NCI-H748 (cell line): Measurements from ENCODE around the gene DHX15.

Experiments
- DNase-seq: peaks from one replicate; lab custom pipeline; 2025; ENCODE audit not compliant: unreplicated experiment; lab: John Stamatoyannopoulos, UW

DHX15 gene

DNA sequence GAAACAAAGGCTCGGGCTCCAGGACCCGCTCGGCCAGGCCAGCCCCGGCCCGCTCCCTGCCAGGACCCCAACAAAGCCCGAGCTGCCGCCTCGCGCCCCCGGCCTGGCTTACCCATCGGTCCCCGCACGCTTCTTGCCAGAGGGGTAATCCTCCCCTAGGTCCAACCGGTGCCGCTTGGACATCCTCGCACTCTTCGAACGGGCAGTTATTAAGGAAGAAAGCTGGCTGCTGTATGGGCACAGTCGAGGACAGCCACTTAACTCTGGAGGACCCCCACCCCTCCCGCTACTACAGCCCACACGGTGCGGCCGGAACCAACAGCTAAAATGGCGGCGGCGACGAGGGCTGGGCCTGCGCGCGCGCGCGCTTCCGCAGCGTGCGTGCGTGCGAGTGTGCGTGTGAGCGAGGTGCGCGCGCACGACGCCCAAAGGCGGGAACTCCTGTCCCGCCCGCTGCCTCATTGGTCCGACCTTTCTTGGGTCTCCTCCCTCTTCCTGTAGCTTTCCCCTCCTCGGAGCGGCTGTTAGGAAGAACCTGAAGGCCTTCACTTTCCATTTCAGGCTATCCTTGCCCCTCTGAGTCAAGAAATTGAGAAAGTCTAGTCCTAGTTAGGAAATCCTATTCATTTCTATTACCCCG, at the start of gene DHX15:
DHX15 (minus strand) TSS at position 344 of the 640 bp plus-strand sequence; CDS start at position 183, 161 bp downstream.
- peak; percentile 95 for DNase-seq

DNA sequence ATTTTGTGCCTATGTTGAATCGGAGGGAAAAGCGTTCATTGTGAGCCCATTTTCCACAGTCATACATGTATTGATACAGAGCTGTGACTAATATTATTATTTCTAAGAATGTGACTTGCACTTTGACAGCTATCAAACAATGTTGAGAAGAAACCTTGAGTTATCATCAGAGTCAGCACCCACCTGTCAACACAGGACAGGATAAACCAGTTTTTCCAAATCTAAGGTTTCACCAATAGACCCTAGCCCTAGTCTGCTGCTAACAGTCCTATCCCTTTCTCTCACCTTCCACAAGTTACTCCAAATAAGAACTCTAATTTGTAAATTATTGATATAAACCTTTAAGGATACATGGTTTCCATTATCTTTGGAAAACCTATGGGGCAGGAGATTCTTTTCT, 47.7 kb upstream of the DHX15 start:
- DNase-seq, result peak; percentile 1

- no peak for DNase-seq
Measured at GRCh38 chr4:24630937-24631336, 46.6 kb upstream of the DHX15 start.

DNA sequence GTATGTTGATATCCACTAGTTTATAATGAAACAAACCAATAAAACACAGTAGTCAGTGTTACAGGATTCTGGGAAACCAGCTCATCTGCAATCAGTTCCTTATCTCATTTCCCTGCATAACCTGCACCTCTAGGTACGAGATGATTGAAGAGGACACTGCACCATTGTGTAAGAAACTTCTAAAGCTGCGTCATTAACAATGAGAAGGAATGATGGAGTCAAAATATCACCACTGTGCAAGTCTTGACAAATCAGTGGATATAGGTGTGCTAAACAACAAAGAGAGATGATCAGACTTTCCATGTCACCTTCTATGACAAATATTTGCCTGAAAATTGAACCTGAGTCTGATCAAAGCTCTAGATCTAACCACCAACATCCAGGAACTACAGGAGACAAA, 40.7 kb upstream of the DHX15 start:
- DNase-seq, result peak; percentile 1

DNA sequence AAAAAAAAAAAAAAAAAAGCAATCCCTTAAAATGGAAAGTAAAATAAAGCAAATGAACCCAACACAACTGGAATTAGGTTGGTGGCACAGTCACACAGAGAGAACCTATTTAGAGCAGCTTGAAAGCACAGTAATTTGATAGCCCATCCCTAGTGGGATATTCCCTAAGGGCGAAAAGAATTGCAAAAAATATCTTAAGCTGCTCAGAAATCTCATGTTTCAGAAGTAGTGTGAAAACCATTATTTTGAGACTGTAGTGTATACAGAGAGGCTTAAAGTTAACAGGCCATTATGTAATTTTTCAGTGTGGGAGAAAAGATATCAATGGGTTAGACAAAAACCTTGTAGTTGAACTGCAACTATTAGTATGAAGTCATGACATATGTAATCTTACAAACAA, 40.0 kb upstream of the DHX15 start:
- no peak for DNase-seq

DNA sequence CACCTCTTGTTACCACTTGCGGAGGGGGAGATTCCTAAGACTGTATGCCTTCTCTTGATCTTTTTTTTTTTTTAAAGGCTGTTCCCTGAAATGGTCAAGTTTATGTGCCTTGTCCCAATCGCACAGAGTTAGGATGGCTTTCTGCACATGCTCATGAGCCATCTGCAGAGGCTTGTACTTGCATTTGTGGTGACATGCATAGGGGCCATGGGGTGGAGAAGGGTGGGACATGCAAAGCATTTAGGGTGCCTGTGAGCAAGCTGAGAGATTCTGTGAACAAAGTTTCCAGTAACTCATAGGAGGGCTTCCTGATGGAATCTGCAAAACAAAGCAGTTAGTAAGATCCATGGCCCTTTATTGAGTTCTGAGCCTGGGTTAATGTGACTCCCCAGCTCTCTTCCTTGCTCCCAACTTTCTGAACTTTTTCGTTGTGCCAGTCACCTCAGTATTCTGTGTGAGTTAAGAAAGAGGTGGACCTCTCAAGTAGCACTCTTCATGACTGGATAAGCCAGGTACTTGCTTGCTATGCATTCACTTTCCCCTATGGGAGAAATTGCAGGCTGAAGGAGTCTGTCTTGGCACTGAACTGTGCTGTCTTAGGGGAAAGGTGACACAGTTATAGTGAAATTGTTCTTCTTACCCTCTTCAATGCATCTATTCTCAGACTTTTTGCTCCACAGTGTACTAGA, 37.9 kb upstream of the DHX15 start:
- DNase-seq, result no peak

- DNase-seq, result no peak
Measured at GRCh38 chr4:24615977-24616376, 31.6 kb upstream of the DHX15 start.

DNA sequence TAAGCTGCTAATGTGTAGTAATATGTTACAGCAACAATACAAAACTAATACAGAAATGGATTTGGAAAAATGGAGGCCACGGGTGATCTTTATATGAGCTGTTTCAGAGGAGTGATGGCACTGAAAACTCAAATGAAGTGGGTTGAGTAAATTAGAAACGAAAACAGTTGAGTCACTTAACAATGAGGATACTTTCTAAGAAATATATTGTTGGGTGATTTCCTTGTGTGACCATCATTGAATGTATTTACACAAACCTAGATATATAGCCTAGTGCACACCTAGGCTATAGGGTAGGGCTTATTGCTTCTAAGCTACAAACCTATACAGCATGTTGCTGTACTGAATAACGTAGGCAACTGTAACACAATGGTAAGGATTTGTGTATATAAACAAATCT, 30.5 kb upstream of the DHX15 start:
- no peak for DNase-seq

DNA sequence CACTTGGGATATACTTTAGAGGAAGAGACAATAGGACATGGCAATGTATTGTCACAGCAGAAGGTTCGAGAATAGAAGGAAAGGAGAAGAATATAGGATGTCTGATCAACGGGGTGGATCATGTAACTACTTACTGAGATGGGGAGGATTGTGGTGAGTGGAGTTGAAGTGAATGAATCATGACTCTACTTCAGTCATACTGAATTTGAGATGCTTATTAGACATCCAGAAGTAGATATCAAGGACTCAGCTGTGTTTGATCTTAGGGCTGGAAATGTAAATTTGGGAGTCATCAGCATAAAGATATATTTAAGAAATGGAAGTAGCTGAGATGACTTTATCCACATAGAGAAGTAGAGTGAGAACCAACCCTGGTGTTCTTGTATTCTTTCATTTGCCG, 29.1 kb upstream of the DHX15 start:
- DNase-seq, result no peak

- no peak for DNase-seq
Measured at GRCh38 chr4:24611575-24611974, 27.2 kb upstream of the DHX15 start.

DNA sequence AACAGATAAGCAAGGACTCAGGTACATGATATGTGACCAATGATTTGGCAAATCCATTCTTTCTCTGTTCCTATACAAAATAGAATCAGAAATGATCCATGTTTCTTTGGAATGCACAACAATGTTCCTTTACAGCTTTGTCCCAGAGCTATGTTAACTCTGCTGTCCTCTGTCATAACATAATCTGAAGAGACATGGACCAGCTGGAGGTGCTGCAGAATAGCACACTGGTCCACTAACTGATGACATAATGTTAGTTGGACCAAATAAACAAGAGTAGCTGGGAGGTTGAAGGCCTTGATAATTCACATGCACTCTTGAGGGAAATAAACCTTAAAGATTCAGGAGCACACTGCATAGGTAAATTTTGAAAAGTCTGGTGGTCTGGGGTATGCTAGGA, 23.0 kb upstream of the DHX15 start:
- DNase-seq, result no peak

GRCh38 chr4:24605216-24605615, 20.9 kb upstream of the DHX15 start:
- no peak for DNase-seq

DNA sequence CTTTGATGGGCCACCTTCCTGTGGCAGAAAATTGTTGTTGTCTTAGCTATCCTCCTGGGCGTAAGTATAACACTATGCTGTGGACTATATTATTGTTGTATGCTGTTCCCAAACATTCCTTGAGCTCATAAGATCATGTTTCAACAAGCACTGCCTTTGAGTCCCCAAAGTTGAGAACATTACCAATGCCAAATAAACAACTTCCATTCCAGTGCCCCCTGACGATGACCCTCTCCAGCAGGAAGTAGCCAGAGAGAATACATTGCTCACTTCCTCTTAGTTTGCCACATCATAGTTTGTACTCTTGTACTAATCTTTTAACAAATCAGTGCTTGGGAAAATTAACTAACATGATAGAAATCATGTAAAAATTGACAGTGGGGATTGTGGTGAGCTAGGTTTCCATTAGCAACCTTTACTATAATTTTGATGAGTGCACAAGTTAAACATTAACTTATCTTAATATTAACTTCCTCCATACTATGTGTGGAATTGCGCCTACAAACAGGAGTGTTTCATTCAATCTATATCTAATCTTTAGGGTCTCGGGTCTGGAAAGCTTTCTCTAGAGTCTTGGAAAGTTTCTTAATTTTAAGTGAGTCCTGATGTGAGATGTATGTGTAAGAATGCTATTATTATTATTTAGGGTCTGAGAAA, 20.3 kb upstream of the DHX15 start:
- DNase-seq, result no peak

GRCh38 chr4:24603343-24603742, 19.0 kb upstream of the DHX15 start:
- DNase-seq, result no peak

DNA sequence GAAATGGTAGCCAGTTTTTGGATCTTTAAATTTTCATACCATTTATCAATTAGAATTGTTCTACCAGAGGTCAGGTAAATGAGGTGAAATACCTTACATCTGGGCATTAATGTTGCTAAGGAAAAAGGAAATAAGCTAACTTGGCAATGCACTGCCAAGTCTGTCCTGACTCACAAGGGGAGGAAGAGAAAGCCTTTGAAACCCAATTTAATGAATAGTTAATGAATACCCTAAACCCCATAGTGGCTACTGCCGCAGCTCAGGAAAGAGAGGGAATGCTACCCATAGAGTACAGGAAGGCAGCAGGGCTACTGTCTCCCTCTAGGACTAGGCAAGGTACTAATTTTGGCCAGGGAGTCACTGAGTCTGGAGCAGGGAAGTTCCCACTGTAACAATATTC, 16.8 kb upstream of the DHX15 start:
- DNase-seq, result no peak

GRCh38 chr4:24599275-24599674, 14.9 kb upstream of the DHX15 start:
- DNase-seq, result no peak

DNA sequence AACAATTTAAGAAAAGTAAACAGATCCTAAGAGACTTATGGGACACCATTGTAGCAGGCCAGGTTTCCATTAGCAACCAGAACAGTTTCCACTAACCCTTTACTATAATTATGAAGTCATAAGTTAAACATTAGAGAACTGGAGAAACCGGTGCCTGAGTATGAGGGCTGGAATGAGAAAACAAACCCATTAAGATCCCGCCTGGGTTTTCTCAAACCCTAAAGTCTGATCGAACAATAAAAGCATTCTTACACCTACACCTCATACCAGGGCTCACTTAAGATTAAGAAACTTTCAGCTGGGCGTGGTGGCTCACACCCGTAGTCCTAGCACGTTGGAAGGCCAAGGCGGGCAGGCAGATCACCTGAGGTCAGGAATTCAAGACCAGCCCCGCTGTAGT, 13.7 kb upstream of the DHX15 start:
- DNase-seq, result peak; percentile 48

DNA sequence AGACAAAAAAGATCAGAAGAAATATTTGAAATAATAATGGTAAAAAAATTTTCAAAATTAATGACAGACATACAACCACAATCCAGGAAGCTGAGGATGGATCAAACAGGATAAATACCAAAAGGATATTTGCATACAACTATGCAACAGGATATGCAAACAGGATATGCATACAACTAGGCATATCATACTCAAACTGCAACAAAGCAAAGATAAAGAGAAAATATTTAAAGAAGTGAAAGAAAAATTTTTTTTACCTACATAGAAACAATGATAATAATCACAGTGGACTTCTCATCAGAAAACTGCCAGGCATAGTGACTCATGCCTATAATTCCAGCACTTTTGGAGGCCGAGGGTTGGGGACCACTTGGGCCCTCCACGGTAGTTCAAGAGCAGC, 11.3 kb upstream of the DHX15 start:
- no peak for DNase-seq

DNA sequence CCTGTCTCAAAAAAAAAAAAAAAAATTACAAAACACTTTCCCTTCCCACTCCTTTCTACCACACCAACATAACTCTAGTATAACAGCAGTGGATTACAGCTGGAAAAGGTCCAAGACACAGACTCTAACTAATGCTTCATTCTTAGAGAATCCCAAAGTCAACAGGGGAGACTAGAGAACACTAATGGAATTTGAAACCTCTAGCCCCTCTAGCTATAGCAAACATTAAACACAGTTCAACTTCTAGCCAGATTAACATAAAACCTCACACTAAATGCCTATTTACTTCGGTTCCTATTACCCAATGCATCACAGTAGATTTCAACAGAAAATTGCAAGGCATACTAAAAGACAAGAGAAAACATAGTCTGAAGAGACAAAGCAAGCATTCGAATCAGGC, 10.5 kb upstream of the DHX15 start:
- DNase-seq, result no peak

DNA sequence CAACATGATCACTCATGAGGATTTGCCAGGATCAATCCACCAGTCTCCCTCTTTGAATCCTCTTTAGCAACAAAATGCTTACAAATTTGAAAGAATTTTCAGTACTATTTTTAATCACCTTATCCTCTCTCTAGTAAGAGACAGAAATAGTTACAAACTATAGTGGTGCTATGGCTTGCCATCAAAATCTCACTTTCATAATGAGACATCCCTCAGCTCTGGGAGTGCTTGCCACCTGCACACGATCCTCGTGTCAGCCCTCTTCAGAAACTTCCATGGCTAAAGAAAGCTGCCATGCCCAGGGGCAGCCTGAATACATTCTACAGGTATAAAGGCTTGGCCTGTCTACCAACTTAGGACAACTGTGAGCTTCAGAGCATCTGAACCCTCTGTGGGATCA, 5.1 kb upstream of the DHX15 start:
- no peak for DNase-seq

DNA sequence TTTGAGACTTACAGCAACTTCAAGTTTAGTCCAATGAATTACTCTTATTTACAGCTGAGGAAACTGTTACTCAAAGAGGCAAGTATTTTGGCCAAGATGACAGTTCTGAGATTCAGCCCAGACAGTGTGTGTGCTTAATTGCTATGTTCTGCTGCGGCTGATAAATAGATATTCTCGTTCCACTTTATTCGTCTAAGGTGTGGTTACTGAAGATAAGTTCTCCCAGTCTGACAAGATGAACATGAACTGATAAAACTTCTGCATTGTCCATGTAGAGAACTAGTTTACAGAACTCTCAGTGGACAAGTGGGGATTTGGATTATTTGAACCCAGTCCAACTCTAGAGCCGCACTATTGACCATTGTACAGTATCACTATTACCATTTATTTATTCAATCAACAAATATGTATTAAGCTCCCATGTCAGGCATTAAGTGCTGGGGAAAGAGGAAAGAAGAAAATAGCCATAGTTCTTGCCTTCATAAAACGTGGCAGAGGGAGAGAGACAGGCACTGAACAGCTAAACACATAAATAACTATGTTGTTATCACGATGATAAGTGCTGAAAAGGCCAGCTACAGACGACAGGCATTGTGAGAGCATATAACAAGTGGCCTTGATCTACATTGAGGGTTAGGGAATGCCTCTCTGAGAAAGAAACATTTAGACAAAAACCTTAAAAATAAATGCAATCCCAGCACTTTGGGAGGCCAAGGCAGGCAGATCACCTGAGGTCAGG, 4.0 kb upstream of the DHX15 start:
- DNase-seq, result no peak
